ENCODE data around the gene CCDC33. TPM values are rescaled to one million over a fixed set of nuclear protein-coding genes. Genes with fewer than 3 reads are reported as not detected.

CCDC33 gene
- total and polyA plus RNA-seq, 2 donors (not counting 1 experiment from before 2014, with no cell fraction given), result not detected

GRCh38 chr15:74295800-74296199 is 59.7 kb downstream of the CCDC33 start:
- no peak overlapping the region for H3K4me3 ChIP-seq (ENCODE audit: control extremely low read depth in 1 of 5, extremely low read depth in 1 of 5, insufficient read depth in 1 of 5, low read depth in 2 of 5, low read length in 4 of 5)
- Mint-ChIP-seq H3K4me3 (no peak overlapping the region), H3K4me1 (no peaks in the 10 kb centered on the region), H3K27ac (no peak overlapping the region), H3K27me3 (peaks cover 49% of the 10 kb centered on the region), H3K9me3 (ENCODE audit: insufficient read depth) (no peaks in the 10 kb centered on the region)
- no peak overlapping the region for H3K4me2 ChIP-seq (replicated peaks; ENCODE audit: low read depth, low read length, poor library complexity, severe bottlenecking)
- ATAC-seq (ENCODE audit: low read depth) (no peak), DNase-seq (no peak)
- peaks cover 0 to 14% (median 0%) of the 10 kb centered on the region in 3 donors for H3K9me3 ChIP-seq (ENCODE audit: control extremely low read depth in 1 of 3, control insufficient read depth in 2 of 3, insufficient read depth in 1 of 3, low read length in 2 of 3)
- POLR2A ChIA-PET, result no interaction called here
- no peak overlapping the region for H3K9ac ChIP-seq (ENCODE audit: low read length)
- no peaks in the 10 kb centered on the region for H3K4me1 ChIP-seq (ENCODE audit: control insufficient read depth in 2 of 2, insufficient read depth in 2 of 2, low read length in 2 of 2)
- H3K27me3 ChIP-seq (replicated peaks in 1 of 4; ENCODE audit: control extremely low read depth in 1 of 4, control insufficient read depth in 3 of 4, insufficient read depth in 4 of 4, low read length in 3 of 4), result peaks cover 0 to 37% (median 7%) of the 10 kb centered on the region in 4 experiments
- no peaks in the 10 kb centered on the region for H3K36me3 ChIP-seq (replicated peaks in 1 of 2; ENCODE audit: control extremely low read depth in 1 of 2, control insufficient read depth in 1 of 2, extremely low read depth in 1 of 2, insufficient read depth in 2 of 2, low read length in 1 of 2)
- intact Hi-C loops (cut with micrococcal nuclease), result no loop called here
- no peak overlapping the region for H3K27ac ChIP-seq (ENCODE audit: low read length in 2 of 2)
- H2AFZ ChIP-seq (ENCODE audit: insufficient read depth, low read depth, low read length, poor library complexity, severe bottlenecking), result no peak overlapping the region
- TF ChIP-seq EZH2 (IDR thresholded peaks at IDR 0.05; ENCODE audit: borderline replicate concordance, insufficient read depth, low read depth, low read length, poor library complexity, severe bottlenecking), result no peak
- 55% methylated on average over 6 of the region's 6 CpGs for WGBS (ENCODE audit: insufficient coverage)
- no peaks in the 10 kb centered on the region for H3K79me2 ChIP-seq (ENCODE audit: control insufficient read depth, insufficient read depth, low read length)
- H4K20me1 ChIP-seq (ENCODE audit: control insufficient read depth, insufficient read depth, low read length, poor library complexity, severe bottlenecking), result no peaks in the 10 kb centered on the region
- CTCF ChIA-PET, result no interaction called here

GRCh38 chr15:74297887-74298286 is 61.8 kb downstream of the CCDC33 start:
- CTCF ChIA-PET, result interaction anchor here (0.6 kb wide), 1 partner anchor 239 kb away, joined by 3 read pairs; no protein-coding TSS in a partner anchor
- no peak for ATAC-seq (ENCODE audit: low read depth)

More at GRCh38 chr15:74297887-74298286, 61.8 kb downstream of the CCDC33 start:
- no peak overlapping the region for H3K4me3 Mint-ChIP-seq
- H3K9me3 ChIP-seq (ENCODE audit: control extremely low read depth in 1 of 3, control insufficient read depth in 2 of 3, insufficient read depth in 1 of 3, low read length in 2 of 3), result peaks cover 0 to 2% (median 0%) of the 10 kb centered on the region in 3 donors
- no peaks in the 10 kb centered on the region for H3K36me3 ChIP-seq (replicated peaks in 1 of 2; ENCODE audit: control extremely low read depth in 1 of 2, control insufficient read depth in 1 of 2, extremely low read depth in 1 of 2, insufficient read depth in 2 of 2, low read length in 1 of 2)
- H3K27ac Mint-ChIP-seq, result no peak overlapping the region
- H2AFZ ChIP-seq (ENCODE audit: insufficient read depth, low read depth, low read length, poor library complexity, severe bottlenecking), result no peak overlapping the region
- H3K9me3 Mint-ChIP-seq (ENCODE audit: insufficient read depth), result no peaks in the 10 kb centered on the region
- no peaks in the 10 kb centered on the region for H4K20me1 ChIP-seq (ENCODE audit: control insufficient read depth, insufficient read depth, low read length, poor library complexity, severe bottlenecking)
- POLR2A ChIA-PET, result no interaction called here
- TF ChIP-seq, protein P1, sequence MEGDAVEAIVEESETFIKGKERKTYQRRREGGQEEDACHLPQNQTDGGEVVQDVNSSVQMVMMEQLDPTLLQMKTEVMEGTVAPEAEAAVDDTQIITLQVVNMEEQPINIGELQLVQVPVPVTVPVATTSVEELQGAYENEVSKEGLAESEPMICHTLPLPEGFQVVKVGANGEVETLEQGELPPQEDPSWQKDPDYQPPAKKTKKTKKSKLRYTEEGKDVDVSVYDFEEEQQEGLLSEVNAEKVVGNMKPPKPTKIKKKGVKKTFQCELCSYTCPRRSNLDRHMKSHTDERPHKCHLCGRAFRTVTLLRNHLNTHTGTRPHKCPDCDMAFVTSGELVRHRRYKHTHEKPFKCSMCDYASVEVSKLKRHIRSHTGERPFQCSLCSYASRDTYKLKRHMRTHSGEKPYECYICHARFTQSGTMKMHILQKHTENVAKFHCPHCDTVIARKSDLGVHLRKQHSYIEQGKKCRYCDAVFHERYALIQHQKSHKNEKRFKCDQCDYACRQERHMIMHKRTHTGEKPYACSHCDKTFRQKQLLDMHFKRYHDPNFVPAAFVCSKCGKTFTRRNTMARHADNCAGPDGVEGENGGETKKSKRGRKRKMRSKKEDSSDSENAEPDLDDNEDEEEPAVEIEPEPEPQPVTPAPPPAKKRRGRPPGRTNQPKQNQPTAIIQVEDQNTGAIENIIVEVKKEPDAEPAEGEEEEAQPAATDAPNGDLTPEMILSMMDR (IDR thresholded peaks at IDR 0.05), result no peak
- no peak for TF ChIP-seq EZH2 (IDR thresholded peaks at IDR 0.05; ENCODE audit: borderline replicate concordance, insufficient read depth, low read depth, low read length, poor library complexity, severe bottlenecking)
- H3K4me3 ChIP-seq (ENCODE audit: control extremely low read depth in 1 of 5, extremely low read depth in 1 of 5, insufficient read depth in 1 of 5, low read depth in 2 of 5, low read length in 4 of 5), result no peak overlapping the region
- no peak for DNase-seq
- H3K4me1 Mint-ChIP-seq, result no peaks in the 10 kb centered on the region
- intact Hi-C loops (cut with micrococcal nuclease), result no loop called here
- H3K27me3 Mint-ChIP-seq, result peaks cover 52% of the 10 kb centered on the region
- no peaks in the 10 kb centered on the region for H3K4me1 ChIP-seq (ENCODE audit: control insufficient read depth in 2 of 2, insufficient read depth in 2 of 2, low read length in 2 of 2)
- no peak overlapping the region for H3K27ac ChIP-seq (ENCODE audit: low read length in 2 of 2)
- H3K9ac ChIP-seq (ENCODE audit: low read length), result no peak overlapping the region
- H3K27me3 ChIP-seq (replicated peaks in 1 of 4; ENCODE audit: control extremely low read depth in 1 of 4, control insufficient read depth in 3 of 4, insufficient read depth in 4 of 4, low read length in 3 of 4), result peaks cover 0 to 25% (median 4%) of the 10 kb centered on the region in 4 experiments
- WGBS (ENCODE audit: insufficient coverage), result 17% methylated on average over 1 of the region's 1 CpG
- no peaks in the 10 kb centered on the region for H3K79me2 ChIP-seq (ENCODE audit: control insufficient read depth, insufficient read depth, low read length)
- H3K4me2 ChIP-seq (replicated peaks; ENCODE audit: low read depth, low read length, poor library complexity, severe bottlenecking), result no peak overlapping the region
